ENCODE results near the gene CHID1.

CHID1 gene

DNA sequence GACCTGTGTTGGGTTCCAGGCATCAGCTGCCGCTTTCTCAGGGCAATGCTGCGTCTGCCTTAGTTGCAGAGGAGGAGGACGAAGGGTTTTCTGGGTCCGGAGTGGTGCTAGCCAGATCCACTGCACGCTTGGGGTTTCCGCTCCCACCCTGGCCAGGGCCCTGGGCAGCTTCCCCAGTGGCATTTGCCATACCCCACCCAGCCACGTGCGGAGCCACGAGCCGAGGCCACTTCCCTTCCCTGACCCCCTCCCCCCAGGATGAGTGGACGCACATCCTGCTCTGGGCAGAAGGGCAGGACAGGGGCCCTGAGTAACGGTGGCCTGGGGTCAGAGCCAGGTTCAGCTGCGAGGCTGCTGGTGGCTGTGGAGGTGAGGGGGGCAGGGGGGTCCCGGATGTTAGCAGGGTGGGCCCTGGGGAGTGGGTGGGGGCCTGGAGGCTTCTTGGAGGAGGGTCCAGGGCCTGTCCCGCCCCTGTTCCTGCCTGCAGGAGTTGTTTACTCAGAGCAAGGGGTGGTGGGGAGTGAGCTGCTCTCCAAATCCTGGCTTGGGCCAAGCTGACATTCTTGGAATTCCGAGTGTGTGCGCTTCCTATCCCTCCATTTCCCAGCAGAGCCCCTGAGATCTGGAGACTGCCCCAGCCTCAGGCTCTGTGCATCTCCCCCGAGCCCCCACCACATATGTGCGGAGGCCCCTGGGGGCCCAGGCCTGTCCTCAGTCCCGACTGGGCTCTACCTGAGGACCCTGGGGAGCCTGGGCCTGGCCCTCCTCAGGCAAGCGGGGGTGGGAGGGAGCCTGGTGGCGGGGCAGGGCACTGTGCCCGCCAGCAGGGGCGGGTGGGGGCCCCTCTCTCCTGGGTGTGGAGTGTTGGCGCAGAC is 66.6 kb downstream of the CHID1 start:
- no peak for DNase-seq (ENCODE audit: low read depth)
- TF ChIP-seq, protein P1, sequence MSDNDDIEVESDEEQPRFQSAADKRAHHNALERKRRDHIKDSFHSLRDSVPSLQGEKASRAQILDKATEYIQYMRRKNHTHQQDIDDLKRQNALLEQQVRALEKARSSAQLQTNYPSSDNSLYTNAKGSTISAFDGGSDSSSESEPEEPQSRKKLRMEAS (IDR thresholded peaks at IDR 0.05; ENCODE audit: low read depth, low read length), result peak; percentile 90
- TF ChIP-seq MYC (IDR thresholded peaks at IDR 0.05; ENCODE audit: low read depth, low read length), result peak; percentile 86
- TF ChIP-seq, protein P2, sequence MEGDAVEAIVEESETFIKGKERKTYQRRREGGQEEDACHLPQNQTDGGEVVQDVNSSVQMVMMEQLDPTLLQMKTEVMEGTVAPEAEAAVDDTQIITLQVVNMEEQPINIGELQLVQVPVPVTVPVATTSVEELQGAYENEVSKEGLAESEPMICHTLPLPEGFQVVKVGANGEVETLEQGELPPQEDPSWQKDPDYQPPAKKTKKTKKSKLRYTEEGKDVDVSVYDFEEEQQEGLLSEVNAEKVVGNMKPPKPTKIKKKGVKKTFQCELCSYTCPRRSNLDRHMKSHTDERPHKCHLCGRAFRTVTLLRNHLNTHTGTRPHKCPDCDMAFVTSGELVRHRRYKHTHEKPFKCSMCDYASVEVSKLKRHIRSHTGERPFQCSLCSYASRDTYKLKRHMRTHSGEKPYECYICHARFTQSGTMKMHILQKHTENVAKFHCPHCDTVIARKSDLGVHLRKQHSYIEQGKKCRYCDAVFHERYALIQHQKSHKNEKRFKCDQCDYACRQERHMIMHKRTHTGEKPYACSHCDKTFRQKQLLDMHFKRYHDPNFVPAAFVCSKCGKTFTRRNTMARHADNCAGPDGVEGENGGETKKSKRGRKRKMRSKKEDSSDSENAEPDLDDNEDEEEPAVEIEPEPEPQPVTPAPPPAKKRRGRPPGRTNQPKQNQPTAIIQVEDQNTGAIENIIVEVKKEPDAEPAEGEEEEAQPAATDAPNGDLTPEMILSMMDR (IDR thresholded peaks at IDR 0.05; ENCODE audit: low read depth, low read length), result no peak

DNA sequence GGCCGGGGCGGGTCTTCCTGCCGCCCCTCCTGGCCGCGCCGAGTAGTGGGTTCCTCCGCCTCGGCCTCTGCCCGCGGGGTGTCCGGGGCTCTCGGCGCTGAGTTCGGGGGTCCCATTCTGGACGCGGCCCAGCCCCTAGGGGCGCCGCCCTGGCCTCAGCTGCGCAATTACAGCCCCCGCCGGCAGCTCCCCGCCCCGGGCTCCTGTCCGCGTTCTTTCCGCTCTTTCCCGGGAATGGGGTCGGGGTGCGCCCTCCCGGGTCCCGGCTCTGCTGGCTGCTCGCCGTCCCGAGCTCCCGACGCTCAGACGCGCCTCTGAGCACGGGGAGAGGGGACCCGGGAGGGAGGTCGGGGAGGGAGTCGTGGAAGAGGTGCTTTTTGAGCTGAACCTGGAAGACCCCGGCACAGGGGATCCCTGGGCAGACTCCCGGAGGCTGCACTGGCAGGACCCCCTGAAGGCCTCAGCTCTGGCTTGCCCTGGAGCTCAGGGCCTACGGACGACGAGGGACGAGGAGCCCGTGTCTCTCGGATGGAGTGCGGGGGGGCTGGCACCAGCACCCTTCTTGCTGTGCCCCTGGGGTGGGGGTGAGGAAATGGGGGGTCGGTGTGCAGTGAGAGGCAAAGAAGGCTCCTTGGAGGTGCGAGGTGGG is 67.4 kb downstream of the CHID1 start:
- peak overlapping the region; percentile 35 for H3K4me3 ChIP-seq (ENCODE audit: low read depth, low read length)
- no peak for DNase-seq (ENCODE audit: low read depth)
- TF ChIP-seq POLR2A (IDR thresholded peaks at IDR 0.05; ENCODE audit: extremely low read depth, insufficient read length), result no peak
- TF ChIP-seq, protein P1 (IDR thresholded peaks at IDR 0.05; ENCODE audit: low read depth, low read length), result no peak
- TF ChIP-seq MYC (IDR thresholded peaks at IDR 0.05; ENCODE audit: low read depth, low read length), result no peak
- TF ChIP-seq, protein P2 (IDR thresholded peaks at IDR 0.05; ENCODE audit: low read depth, low read length), result no peak

More for the DNA sequence above, 66.6 kb downstream of the CHID1 start:
- H3K4me3 ChIP-seq (ENCODE audit: low read depth, low read length), result no peak overlapping the region

DNA sequence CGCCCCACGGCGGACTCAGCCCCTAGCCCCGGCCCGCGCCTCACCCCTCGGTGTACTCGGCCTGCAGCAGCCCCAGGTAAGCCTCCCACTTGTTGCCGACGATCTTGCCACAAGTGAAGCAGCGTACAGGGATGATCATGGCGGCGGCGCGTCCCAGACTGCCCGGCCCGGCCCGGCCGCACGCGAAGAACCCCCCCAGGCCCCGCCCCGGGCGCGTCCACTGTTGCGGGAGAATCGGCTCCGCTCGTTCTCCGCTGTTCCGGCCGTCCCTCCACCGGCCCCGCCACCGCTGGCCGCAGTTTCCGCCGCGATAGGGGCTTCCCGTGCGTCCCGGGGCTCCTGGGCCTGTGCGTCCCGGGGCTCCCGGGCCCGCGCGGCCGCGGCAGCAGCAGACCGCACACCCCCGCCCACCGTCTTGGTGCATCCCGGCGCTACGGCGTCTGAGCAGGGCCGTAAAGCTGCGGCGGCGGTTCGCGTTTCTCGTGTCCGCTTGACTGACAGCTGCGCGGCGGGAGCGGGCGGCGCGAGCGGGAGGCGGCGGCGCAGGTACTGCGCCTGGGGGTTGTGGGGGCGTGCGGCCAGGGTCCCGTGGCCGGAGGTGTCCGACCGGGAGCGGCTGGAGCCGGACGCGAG is 68.1 kb downstream of the CHID1 start, which contains the start of the genes POLR2L and TSPAN4:
Gene POLR2L, minus strand, starts transcription at position 160 of the 633 bp plus-strand sequence. Its CDS starts 21 bp downstream, at position 139.
Gene TSPAN4, plus strand, starts transcription at position 483 of the 633 bp plus-strand sequence. CDS start 7,453 bp downstream, outside the sequence.
- DNase-seq (ENCODE audit: low read depth), result peak; percentile 91
- TF ChIP-seq, protein P1 (IDR thresholded peaks at IDR 0.05; ENCODE audit: low read depth, low read length), result peak; percentile 86
- peak; percentile 92 for TF ChIP-seq POLR2A (IDR thresholded peaks at IDR 0.05; ENCODE audit: extremely low read depth, insufficient read length)
- TF ChIP-seq, protein P2 (IDR thresholded peaks at IDR 0.05; ENCODE audit: low read depth, low read length), result no peak
- peak; percentile 62 for TF ChIP-seq MYC (IDR thresholded peaks at IDR 0.05; ENCODE audit: low read depth, low read length)
- H3K4me3 ChIP-seq (ENCODE audit: low read depth, low read length), result peak within 1 kb of the TSS; percentile 89

DNA sequence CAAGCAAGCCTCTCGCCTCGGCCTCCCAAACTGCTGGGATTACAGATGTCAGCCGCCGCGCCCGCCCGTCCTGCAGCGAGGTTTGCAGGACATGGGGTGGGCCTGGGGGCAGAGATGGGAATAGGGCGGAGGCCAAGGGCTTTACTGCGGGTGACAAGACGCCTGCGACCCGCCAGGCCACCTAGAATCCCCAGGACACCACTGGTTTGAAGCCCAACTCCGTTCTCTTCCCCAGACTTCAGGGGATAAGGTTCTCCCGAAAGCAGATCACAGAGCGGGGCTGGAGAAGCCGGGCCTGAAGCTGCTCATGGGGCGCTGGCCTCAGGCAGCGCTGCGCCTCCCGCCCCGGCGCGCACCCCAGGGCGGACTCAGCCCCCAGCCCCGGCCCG is 68.6 kb downstream of the CHID1 start:
- peak overlapping the region; percentile 89 for H3K4me3 ChIP-seq (ENCODE audit: low read depth, low read length)
- peak; percentile 55 for DNase-seq (ENCODE audit: low read depth)
- TF ChIP-seq MYC (IDR thresholded peaks at IDR 0.05; ENCODE audit: low read depth, low read length) (no peak), POLR2A (IDR thresholded peaks at IDR 0.05; ENCODE audit: extremely low read depth, insufficient read length) (no peak)
- TF ChIP-seq, protein P1 (IDR thresholded peaks at IDR 0.05; ENCODE audit: low read depth, low read length), result no peak
- TF ChIP-seq, protein P2 (IDR thresholded peaks at IDR 0.05; ENCODE audit: low read depth, low read length), result no peak

DNA sequence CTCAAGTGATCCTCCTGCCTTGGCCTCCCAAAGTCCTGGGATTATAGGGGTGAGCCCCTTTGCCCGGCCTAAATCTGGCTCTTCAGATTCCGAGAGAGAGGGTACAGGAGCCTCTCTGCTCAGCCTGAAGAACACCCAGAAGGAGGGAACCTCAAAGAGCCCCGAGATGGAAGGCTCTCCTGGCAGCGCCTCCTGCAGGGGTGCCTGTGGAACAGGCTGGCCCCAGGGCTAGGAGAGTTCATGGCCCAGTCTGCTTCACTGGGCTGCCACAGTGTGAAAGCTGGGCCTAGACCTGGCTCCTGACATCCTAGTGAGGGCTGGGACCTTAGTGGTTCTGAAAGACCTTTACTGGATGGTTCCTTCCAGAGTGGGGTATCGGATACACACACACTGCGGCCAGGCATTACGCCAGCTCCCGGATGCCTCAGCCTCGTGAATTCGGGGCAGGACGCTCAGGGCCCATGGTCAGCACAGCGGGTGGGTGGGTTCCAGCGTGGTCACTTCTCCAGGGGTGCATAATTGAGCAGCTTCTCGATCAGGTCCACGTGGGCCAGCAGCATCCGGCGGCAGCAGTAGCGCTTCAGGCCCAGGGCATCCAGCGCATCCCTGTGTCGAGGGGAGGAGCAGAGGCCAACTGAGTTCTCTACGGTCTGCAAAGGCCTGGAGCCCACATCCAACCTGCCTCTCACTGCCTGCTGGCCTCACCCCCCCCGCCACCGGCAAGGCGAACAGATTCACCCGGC is 70.6 kb downstream of the CHID1 start:
- no peak for DNase-seq (ENCODE audit: low read depth)
- no peak overlapping the region for H3K4me3 ChIP-seq (ENCODE audit: low read depth, low read length)
- TF ChIP-seq, protein P1 (IDR thresholded peaks at IDR 0.05; ENCODE audit: low read depth, low read length), result no peak
- TF ChIP-seq, protein P2 (IDR thresholded peaks at IDR 0.05; ENCODE audit: low read depth, low read length), result peak; percentile 16

Data from NB4 (cell line).